HEK293 (cell line): ENCODE measurements around the gene TMEM184B.

ENCODE experiments used
- CTCF ChIP-seq: fragments of 450-650 bp; formaldehyde crosslinking; IDR thresholded peaks from 2 replicates; pipeline ENCODE4 v1.5.1; 2016; ENCODE audit warnings: missing biosample characterization, missing genetic modification characterization
- PBX3 ChIP-seq: sonication (generic); formaldehyde crosslinking; IDR thresholded peaks from 2 replicates; pipeline ENCODE4 v1.8.1; 2022; ENCODE audit warnings: mild to moderate bottlenecking, moderate library complexity, missing genetic modification reagents
- ZNF140 ChIP-seq: fragments of 450-650 bp; formaldehyde crosslinking; IDR thresholded peaks from 2 replicates; pipeline ENCODE4 v1.5.1; 2016; ENCODE audit warnings: missing biosample characterization, missing genetic modification characterization
- ZNF18 ChIP-seq: fragments of 450-650 bp; formaldehyde crosslinking; IDR thresholded peaks from 2 replicates; pipeline ENCODE4 v1.5.1; 2016; ENCODE audit warnings: missing biosample characterization, missing genetic modification characterization

GRCh38 chr22:38295863-38296262 is 23.1 kb upstream of the TMEM184B start:
- TF ChIP-seq ZNF18 (tag by site-specific recombination) (no peak), ZNF140 (tag by site-specific recombination) (no peak), CTCF (tag by site-specific recombination) (no peak), PBX3 (no peak)
